Measurements from ENCODE around the gene BCAN. TPM values are rescaled to one million over a fixed set of nuclear protein-coding genes. Genes with fewer than 3 reads are reported as not detected.

Gene BCAN
- total and polyA plus RNA-seq, 2 of the 4 experiments (the other 2 are of a cell fraction), result 0.07 TPM; not detected in 1

DNA sequence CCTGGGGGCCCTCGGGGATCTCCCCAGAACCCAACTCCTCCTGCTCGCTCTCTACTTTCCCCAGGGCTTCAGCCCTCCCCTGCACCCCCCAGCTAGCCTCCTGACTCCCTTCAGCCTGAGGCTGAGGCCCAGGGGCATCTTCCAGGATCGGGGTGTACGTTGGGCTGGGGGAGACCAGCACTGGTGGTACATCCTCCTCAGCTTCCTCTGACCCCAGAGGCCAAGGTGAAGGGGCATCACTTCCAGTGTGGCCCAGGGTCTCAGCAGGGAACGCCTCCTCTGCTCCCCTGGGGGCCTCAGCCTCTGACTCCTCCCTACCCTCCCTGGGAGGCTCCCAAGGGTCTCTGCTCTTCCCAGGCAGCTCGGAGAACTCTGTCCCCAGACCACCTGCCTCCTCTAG lies 28.4 kb downstream of the BCAN start:
- dilution Hi-C loops (cut with HindIII; ENCODE audit: low sequenced_read_pairs, unreplicated experiment), result no loop called here
- ATAC-seq (ENCODE audit: low read depth) (no peak), DNase-seq (no peak)
- Histone ChIP-seq H4K91ac (ENCODE audit: insufficient read depth, low read depth, low read length) (no peak overlapping the region), H2BK120ac (ENCODE audit: low read depth, low read length) (no peak overlapping the region), H3K27me3 (ENCODE audit: control insufficient read depth, insufficient read depth, low read length) (no peaks in the 10 kb centered on the region), H3K9me3 (ENCODE audit: control insufficient read depth, insufficient read depth, low read length) (no peaks in the 10 kb centered on the region), H3K27ac (ENCODE audit: insufficient read depth, low read length) (no peak overlapping the region), H2AK9ac (replicated peaks; ENCODE audit: low read depth, low read length, poor library complexity) (no peak overlapping the region), H3K56ac (ENCODE audit: extremely low read depth, insufficient read depth, low read length) (no peak overlapping the region), H3K9me1 (ENCODE audit: insufficient read depth, low read length) (peaks cover 24% of the 10 kb centered on the region), H3K4me3 (ENCODE audit: insufficient read depth, low read depth, low read length) (no peak overlapping the region), H2BK20ac (ENCODE audit: low read depth, low read length) (no peak overlapping the region), H3K4ac (ENCODE audit: low read depth, low read length) (no peak overlapping the region), H2AK5ac (ENCODE audit: low read depth, low read length) (no peak overlapping the region), H3K14ac (replicated peaks; ENCODE audit: low read depth, low read length) (no peak overlapping the region), H2AFZ (replicated peaks; ENCODE audit: low read length, poor library complexity) (no peak overlapping the region), H2BK15ac (ENCODE audit: low read depth, low read length) (no peak overlapping the region), H3K23ac (ENCODE audit: low read depth, low read length) (no peak overlapping the region), H2BK5ac (ENCODE audit: low read depth, low read length, poor library complexity, severe bottlenecking) (no peak overlapping the region), H3K9ac (ENCODE audit: low read depth, low read length) (no peak overlapping the region), H3K4me1 (ENCODE audit: control insufficient read depth, insufficient read depth, low read length) (peaks cover 37% of the 10 kb centered on the region), H4K5ac (ENCODE audit: low read depth, low read length) (no peak overlapping the region), H3K18ac (ENCODE audit: low read depth, low read length) (no peak overlapping the region), H4K8ac (ENCODE audit: low read depth in 2 of 2, low read length in 2 of 2) (no peak overlapping the region), H3K4me2 (ENCODE audit: low read depth, low read length) (no peak overlapping the region), H4K20me1 (ENCODE audit: insufficient read depth, low read length) (peaks cover 19% of the 10 kb centered on the region), H3K79me1 (ENCODE audit: low read depth in 1 of 2, low read length in 2 of 2) (peaks cover 10 to 47% of the 10 kb centered on the region in 2 experiments; a peak in 3 of 4 replicates), H3K36me3 (ENCODE audit: control insufficient read depth, insufficient read depth, low read length) (peaks cover 16% of the 10 kb centered on the region)
- TF ChIP-seq, protein P1, sequence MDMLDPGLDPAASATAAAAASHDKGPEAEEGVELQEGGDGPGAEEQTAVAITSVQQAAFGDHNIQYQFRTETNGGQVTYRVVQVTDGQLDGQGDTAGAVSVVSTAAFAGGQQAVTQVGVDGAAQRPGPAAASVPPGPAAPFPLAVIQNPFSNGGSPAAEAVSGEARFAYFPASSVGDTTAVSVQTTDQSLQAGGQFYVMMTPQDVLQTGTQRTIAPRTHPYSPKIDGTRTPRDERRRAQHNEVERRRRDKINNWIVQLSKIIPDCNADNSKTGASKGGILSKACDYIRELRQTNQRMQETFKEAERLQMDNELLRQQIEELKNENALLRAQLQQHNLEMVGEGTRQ (IDR thresholded peaks at IDR 0.05; ENCODE audit: low read depth, low read length), result no peak
- no peak for TF ChIP-seq RAD21 (IDR thresholded peaks at IDR 0.05; ENCODE audit: low read length)
- no peak for TF ChIP-seq SMC3 (IDR thresholded peaks at IDR 0.05; ENCODE audit: low read depth, low read length)
- TF ChIP-seq RCOR1 (IDR thresholded peaks at IDR 0.05; ENCODE audit: insufficient replicate concordance, low read length), result no peak
- no peak for TF ChIP-seq MAFK (IDR thresholded peaks at IDR 0.05; ENCODE audit: low read depth, low read length)
- TF ChIP-seq, protein P2, sequence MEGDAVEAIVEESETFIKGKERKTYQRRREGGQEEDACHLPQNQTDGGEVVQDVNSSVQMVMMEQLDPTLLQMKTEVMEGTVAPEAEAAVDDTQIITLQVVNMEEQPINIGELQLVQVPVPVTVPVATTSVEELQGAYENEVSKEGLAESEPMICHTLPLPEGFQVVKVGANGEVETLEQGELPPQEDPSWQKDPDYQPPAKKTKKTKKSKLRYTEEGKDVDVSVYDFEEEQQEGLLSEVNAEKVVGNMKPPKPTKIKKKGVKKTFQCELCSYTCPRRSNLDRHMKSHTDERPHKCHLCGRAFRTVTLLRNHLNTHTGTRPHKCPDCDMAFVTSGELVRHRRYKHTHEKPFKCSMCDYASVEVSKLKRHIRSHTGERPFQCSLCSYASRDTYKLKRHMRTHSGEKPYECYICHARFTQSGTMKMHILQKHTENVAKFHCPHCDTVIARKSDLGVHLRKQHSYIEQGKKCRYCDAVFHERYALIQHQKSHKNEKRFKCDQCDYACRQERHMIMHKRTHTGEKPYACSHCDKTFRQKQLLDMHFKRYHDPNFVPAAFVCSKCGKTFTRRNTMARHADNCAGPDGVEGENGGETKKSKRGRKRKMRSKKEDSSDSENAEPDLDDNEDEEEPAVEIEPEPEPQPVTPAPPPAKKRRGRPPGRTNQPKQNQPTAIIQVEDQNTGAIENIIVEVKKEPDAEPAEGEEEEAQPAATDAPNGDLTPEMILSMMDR (conservative IDR thresholded peaks at IDR 0.05; ENCODE audit: low read depth, low read length), result no peak
- TF ChIP-seq CHD1 (IDR thresholded peaks at IDR 0.05; ENCODE audit: low read depth, low read length), result no peak
- POLR2A ChIA-PET (ENCODE audit: unreplicated experiment), result no interaction called here
- in situ Hi-C loops (cut with MboI; ENCODE audit: low sequenced_read_pairs), result no loop called here
- no TSS peak for BruUV-seq (replicated peaks)
- WGBS, 2 experiments (ENCODE audit: extremely low coverage in 2 of 2, insufficient read length in 1 of 2), result 100% methylated on average over 1 of the region's 6 CpGs; no CpG with 5 or more reads in 1 of the 2 experiments
- CTCF ChIA-PET, result no interaction called here
- intact Hi-C loops (cut with micrococcal nuclease), result no loop called here

All from IMR-90 (cell line).